HG03039 (cell line): Measurements from ENCODE around the gene CCNJL.
"Not testable (repeated sequence)": the region's sequence is repeated elsewhere in the genome, so short reads cannot be mapped to it uniquely, and the experiment has no call there.

Experiments
- ATAC-seq: cut with Tn5 transposase; IDR thresholded peaks from one replicate; pipeline ENCODE4 v1.9.1; 2021; ENCODE audit warnings: mild to moderate bottlenecking, moderate library complexity; ENCODE audit not compliant: unreplicated experiment

The CCNJL gene

DNA sequence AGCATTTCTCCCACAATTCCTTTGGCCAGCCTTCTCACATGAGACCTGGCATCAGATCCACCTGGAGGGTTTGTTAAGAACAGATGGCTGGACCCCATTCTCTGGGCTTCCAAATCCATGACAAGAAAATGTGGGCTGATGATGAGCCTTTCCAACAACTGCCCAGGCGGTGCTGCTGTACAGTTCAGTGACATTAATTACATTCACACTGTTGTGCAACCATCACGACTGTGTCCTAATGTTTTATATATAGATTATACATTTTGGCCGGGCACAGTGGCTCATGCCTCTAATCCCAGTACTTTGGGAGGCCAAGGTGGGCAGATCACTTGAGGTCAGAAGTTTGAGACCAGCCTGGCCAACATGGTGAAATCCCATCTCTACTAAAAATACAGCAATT lies 22.4 kb upstream of the CCNJL start:
- not testable (repeated sequence) for ATAC-seq

- ATAC-seq, result no peak
Observed at GRCh38 chr5:160333721-160334120, 21.4 kb upstream of the CCNJL start.

- no peak for ATAC-seq
Observed at GRCh38 chr5:160330212-160330611, 17.8 kb upstream of the CCNJL start.

DNA sequence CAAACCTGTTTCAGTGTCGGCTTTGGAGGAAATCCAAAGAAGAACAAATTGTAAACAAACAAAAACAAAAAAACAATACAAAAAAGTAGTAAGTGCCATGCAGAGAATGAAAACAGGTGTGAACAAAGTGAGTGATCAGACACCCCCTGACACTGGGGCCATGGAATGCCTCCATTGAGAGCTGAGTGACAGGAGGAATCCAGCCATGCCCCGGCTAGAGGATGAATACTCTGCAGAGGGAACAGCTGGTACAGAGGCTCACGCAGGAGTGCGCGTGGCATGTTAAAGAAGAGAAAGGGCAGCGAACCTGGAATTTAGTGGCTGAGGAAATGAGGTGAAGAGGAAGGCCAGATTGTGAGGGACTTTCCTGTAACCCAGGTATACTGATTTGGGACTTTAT lies 15.5 kb upstream of the CCNJL start:
- ATAC-seq, result no peak

DNA sequence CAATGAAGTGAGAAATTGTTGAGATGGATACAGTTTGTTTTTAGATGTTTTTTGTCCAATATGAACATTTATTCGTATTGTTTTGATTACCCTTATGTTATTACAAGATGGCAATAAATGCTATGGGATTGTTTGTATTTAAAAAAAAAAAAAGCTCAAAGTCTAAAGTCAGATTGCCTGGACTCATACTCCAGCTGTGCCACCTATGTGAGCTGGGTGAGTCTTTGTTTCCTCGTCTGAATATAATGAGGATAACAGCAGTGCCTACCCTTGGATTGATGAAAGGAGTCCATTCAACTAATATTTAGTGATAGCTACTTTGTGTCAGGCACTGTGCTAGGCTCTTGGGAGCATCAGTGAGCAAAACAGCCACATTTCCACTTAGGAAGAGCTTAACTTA lies 14.6 kb upstream of the CCNJL start:
- no peak for ATAC-seq

DNA sequence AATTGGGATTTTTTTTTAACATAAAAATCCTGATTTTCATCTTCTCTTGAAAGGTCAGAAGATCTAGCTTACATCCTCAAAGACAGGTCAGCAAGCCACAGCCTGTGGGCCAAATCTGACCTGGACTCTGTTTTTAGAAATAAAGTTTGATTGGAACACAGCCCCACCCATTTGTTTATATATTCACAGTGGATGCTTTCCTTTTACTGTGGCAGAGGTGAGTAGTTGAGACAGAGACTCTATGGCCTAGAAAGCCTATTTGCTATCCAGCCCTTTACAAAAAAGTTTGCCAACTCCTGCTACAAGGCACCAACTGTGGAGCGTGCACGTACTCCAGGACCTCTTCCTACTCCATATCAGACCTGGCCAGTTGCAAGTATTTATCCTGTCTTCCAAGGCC lies 13.4 kb upstream of the CCNJL start:
- no peak for ATAC-seq

GRCh38 chr5:160324886-160325285 lies 12.5 kb upstream of the CCNJL start:
- ATAC-seq, result no peak

DNA sequence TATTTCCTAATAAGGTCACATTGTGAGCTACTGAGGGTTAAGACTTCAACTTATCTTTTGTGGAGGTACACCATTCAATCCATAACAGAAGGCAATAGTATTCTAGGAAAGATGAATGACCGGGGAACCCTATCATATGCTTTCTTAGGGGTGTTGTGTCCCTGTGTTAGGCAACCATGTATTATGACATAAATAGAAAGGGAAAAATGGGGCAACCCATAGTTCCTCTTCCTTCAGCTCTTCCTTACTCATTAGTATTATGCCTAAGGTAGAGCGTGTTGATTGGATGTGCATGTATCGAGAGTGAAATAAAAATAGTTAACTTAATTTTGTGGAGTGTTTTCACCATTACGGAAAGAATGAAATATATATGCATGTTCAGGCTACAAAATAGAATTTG lies 6.0 kb upstream of the CCNJL start:
- ATAC-seq, result no peak

DNA sequence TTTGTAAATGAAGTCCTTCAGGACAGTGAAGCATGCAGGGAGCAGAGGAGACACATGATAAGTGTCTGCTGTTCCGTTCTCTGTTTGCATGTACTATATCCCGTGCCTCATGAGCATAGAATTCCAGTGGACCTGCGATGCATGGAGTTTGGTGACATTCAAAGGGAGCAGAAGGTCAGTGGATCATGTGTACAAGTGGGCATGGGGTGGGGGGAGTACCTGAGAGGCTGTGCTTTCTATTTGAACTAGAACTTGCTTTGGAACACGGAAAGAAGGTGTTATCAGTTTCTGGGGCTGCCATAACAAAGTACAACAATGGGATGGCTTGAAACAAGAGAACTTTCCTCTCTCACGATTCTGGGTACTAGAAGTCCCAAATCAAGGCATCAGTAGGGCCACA lies 5.1 kb upstream of the CCNJL start:
- ATAC-seq, result no peak

DNA sequence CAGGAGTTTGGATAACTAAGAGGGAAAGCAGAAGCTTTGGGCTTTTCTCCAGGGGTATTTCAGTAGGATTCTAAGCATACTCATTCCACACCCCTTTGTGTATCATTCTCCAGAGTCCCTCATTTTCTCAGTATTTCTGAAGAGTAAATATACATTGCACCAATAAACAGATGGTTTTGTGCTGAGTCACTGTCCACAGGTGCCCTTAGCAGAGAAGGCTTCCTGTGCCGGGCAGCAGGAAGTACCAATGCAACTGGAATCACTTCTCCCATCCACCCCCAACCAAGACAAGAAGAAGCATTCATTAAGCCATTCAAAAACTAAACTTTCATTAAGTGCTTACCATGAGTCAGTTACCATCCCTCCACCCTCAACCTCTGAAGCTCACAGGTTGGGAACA lies 3.6 kb upstream of the CCNJL start:
- ATAC-seq, result no peak

DNA sequence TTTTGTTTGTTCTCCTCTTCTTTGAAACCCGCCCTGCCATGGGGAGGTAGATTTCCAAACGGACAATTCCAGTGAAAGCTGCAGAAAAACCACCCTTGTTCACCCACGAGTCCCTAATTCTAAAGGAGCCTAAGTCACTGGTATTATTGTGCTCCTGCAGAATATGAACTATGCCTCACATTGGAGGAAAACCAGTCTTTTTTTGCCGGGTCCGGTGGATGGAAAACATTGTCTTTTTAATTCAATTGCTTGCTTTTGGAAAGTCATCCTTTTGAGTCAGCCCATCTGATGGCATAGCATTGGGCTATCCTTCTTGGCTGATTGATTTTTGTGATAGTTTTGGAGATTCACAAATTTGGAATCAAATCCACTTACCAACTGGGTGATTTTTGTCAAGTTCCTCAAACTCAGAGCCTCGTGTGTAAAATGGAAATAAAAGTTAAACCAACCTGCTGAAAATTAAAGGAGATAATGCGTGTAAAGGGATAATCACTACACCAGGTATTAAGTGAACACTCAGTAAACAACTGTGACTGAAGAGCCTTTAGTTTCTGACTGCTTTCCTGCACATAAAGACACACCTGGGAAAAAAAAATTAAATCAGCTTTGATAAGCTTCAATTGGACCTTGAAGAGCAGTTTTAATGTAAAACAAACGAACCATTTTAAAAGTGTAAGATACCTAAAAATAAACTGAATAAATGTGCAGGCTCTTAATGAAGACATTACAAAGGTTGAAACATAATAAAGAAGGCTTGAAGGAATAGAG lies 780 bp upstream of the CCNJL start:
- ATAC-seq, result no peak

DNA sequence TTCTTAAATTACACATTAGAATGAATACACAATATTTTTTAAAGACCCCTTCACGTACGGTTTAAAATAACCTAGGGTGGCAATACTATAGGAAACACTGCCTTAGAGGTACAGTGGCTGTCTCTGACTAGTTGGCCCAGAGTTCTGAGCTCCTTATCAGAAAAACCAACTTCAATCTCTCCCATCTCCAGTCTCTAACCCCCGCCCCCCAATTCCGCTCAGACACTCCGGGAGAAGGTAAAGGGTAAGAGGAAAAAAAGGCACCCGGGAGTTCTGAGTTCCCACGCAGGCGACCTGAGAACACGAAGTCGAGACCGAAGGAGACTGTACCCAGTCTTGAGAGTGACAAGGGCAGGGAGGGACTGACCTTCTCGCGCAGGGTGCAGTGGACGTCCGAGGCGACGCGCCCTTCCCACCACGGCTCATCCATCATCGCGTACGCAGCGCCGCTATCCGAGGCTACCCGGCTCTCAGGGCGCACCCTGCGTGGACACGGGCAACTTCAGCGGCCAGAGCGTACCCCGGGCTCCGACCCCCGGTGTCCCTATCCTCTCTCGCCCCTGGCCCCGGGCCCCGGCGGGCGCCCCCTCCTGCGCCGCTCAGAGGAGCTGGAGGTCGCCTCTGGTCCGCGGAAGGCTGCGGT lies 752 bp downstream of the CCNJL start:
- no peak for ATAC-seq

- ATAC-seq, result no peak
Observed at GRCh38 chr5:160310552-160311295, 1.6 kb downstream of the CCNJL start.

DNA sequence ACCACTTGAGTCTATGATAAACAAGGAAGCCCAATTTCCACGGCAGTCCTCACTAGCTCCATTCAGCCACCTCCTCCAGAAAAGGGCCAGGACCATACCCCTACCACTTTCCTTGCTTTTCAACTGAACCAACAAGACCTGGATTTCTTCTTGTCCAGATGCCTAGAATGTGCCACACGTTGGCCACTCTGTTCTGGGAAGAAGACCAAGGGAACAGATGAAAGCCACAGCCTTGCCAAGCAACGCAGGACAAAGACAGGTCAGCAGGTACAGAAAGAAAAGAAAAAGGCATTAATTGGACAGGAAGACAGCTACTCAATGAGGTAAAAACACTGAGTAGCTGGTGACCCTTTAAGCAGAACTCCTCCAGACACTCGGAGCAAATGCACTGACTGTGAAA lies 2.2 kb downstream of the CCNJL start:
- no peak for ATAC-seq

GRCh38 chr5:160306696-160307095 lies 5.7 kb downstream of the CCNJL start:
- no peak for ATAC-seq

DNA sequence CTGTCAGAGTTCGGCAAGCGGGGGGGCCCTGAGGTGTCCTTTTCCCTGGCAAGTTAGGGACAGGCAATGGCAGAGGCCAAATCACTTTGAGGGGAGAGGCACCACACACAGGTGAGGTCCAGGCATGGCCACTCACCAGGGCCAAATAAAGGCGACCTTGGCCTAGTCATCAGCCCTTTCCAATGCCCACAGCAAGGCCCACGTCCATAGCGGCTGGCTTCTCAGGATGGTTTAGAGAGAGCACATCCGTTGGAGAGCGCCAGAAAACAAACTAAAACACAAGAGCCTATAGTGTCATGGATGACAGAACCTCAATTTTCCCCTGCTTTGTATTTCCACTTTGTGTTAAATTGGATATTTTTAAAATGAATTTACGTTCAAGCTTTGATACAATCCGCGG lies 7.0 kb downstream of the CCNJL start:
- ATAC-seq, result no peak

- ATAC-seq, result no peak
Observed at GRCh38 chr5:160303690-160304089, 8.7 kb downstream of the CCNJL start.

- no peak for ATAC-seq
Observed at GRCh38 chr5:160298189-160298588, 14.2 kb downstream of the CCNJL start.

GRCh38 chr5:160297776-160298175 lies 14.6 kb downstream of the CCNJL start:
- ATAC-seq, result no peak

DNA sequence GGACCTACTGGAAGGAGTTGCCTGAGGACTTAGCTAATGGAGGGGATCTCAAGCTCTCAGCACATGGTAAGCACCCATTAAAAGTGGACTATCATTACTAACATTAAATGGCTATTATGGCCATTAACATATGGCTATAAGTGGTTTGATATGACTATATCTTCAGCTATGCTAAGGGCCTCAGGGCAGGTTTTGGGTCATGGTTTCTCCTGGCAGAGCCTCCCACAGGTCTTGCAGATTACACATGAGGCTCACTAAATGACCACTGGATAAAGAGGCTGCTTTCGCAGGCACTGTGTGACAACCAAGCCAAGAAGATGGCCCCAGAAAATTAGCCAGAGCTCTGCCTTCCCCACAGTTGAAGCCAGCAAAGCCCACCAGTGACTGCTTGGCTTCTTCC lies 15.4 kb downstream of the CCNJL start:
- no peak for ATAC-seq

DNA sequence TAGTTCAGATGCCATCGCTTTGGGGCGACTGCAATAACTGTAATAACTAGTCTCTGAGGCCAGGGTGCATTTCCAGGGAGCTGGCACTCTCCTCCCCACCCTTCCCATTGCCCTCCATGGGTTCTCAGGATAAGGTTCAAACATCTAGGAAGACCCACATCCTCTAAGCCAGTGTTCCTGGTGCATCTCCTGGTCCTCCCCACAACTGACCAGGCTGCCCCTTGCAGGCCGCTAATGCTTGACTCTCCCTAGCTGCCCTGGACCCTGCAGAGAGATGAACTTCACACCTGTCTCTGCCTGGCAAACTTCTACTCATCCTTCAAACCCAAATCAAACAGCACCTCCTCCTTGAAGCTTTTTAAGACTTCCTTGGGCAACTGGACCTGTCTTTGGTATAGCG lies 15.9 kb downstream of the CCNJL start:
- ATAC-seq, result no peak

DNA sequence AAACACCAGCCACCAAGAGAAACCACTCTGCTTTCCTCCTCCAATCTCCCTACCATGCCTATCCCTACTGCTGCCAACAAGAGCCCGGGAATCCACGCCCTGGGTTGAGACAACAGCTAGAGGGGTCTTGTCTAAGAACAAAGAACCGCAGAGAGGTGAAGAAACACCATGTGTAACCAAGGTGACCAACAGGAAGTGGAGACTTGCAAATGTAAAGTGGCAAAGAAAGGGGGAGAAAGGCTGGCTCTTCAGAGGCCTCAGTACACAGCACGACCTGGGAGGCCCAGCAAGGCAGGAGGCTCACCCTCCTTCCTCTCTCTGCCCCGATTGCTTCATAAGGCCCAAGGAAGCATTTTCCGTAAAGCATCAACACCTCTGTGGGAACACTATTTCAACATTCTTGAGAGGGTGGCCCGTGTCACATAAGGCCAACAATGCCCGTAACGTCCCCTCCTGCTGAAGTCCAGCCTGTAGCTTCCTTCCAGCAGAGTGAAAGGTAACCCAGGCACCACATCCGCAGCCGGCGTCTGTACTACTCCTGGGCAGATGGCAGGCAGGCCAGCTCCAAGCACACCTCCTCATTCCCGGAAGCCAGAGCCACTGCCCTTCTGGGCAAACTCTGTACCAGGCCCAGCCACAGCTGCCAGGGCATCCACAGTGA lies 18.3 kb downstream of the CCNJL start:
- no peak for ATAC-seq
